HG03175 (cell line): ENCODE measurements around the gene STOML2.

Experiments
- ATAC-seq: cut with Tn5 transposase; IDR thresholded peaks from one replicate; pipeline ENCODE4 v1.9.1; 2021; ENCODE audit warnings: mild to moderate bottlenecking, moderate library complexity; ENCODE audit not compliant: unreplicated experiment

STOML2 gene

GRCh38 chr9:35108461-35108860 lies 5.5 kb upstream of the STOML2 start:
- no peak for ATAC-seq

DNA sequence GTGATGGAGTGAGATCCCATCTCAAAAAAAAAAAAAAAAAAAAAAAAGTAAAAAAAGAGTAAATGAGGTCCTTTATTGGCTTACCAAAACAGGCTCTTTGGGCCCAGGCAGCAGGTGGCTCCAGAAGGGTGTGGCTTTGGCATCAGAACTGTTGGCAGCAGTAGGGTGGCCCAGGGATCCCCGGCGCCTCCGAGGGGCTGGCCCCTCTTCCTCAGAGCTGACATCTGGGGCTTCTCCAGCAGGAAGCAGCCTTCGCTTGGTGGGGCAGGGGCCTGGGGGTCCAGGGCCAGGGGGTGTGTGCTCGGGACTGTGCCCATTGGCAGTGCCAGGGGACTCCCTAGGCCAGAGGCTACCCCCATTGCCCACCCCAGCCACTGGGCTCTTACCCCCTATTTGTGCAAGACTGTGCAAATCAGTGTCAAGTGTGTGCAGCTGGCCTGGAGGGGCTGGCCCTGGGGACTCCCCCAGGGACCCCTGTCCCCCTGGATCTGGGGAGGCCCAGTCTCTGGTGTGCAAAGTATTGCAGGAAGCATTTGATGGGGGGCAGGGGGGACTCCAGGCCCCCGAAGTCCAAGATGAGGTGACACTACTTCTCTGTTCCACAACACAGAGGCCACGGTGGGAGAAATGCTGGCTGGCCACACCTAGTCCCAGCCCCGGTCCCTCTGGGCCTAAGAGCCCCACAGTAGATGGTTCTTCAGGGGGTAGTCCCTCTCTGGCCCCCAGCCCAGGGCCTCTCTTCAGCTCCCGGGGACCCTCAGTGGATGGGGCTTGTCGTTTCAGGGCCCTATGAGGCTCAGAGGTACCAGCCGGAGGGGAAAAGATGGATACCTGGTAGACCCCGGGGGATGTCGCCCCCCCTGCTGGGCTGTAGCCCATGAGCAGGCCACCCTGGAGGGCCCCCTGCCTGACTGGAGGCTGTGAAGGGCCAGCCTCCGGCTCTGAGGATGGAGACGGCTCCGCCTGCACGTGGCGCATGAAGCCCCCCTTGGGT lies 4.7 kb upstream of the STOML2 start:
- no peak for ATAC-seq

- ATAC-seq, result no peak
Measured at GRCh38 chr9:35106343-35106730, 3.4 kb upstream of the STOML2 start.

GRCh38 chr9:35105571-35106342 lies 2.8 kb upstream of the STOML2 start:
- ATAC-seq, result no peak

- no peak for ATAC-seq
Measured at GRCh38 chr9:35105126-35105525, 2.2 kb upstream of the STOML2 start.

DNA sequence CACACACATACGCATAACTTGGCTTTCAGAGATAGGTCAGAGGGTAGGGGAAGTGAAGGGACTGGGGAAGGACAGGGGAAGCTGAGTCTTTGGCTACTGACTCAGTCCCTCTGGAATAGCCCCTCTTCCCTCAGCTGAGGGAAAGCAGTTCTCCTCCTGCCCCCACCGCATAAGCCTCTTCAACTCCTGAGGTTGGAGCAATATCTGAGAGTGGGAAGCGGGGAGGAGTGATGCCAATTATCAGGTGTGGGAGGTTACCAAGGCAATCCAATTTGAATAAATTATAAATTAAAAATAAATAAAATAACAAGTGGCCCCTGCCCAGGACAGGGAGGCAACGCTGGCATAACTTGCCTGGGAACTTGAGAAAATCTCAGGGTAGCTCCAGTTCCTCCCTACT lies 1.7 kb upstream of the STOML2 start:
- no peak for ATAC-seq

DNA sequence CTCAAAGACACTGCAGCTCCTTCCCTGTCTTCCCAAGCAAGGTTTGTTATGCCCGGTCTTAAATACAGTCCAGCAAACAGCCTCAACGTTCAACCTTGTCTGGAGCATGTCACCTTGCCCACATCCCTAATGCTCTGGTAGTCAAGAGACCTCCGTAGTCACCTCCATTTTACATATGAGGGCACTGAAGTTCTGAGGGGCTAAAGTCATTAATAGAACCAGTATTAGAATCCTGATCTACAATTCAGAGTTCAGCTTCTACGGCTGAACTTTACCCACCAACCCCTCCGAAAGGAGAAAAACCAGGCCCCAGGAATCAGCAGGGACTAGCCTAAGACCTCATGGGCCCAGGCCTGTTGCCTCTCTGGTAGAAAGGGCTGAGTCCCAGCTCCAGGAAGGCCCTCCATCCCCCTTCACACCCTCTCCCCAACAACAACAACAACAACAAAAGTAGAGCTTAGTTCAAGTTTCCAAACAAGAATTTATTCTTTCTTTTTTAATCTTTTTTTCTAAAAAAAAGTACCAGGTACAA lies 795 bp upstream of the STOML2 start:
- ATAC-seq, result no peak

GRCh38 chr9:35102465-35102768 lies 514 bp downstream of the STOML2 start:
- ATAC-seq, result no peak

- no peak for ATAC-seq
Measured at GRCh38 chr9:35097573-35097972, 5.4 kb downstream of the STOML2 start.

DNA sequence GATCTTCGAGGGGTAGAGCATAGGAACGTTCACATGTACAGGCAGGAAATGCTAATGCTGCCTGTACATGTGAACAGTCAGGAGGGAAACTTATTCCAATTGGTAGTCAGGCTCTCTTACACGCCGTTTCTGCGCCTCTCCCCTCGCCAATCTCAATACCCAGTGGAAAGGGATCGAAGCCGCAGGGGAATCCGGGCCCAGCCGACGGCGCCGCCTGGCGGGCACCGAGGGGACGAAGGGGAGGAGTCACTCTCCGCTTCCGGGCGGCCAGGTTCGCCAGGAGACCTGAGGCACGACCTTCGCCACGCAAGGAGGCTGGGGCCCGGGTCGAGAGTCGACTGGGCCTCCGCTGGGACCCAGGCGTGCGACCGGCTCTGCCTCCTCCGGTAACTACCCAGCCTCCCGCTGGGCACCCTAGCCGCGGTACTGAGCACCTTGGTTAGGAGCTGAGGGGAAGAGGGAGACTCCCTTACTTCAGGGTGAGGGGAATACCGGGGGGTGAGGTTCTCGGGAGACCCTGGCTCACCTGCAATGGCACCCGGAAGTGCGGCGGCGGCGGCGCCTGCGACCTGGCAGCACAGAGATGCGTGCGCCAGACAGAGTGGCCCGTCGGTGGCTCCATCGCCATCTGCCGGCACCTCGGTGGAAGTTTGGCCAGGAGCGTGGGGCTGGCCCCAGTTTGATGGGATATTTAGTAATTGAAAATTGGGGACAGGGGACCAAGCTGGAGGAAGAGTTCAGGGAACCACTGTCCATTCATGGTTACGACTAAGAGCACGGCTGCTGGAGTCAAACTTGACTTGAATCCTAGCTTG lies 6.7 kb downstream of the STOML2 start, which contains the start of gene PIGO:
TSS of gene PIGO (minus strand) at position 557 of the 815 bp plus-strand sequence. CDS start 1,026 bp downstream, outside the sequence.
- peak; percentile 92 for ATAC-seq

DNA sequence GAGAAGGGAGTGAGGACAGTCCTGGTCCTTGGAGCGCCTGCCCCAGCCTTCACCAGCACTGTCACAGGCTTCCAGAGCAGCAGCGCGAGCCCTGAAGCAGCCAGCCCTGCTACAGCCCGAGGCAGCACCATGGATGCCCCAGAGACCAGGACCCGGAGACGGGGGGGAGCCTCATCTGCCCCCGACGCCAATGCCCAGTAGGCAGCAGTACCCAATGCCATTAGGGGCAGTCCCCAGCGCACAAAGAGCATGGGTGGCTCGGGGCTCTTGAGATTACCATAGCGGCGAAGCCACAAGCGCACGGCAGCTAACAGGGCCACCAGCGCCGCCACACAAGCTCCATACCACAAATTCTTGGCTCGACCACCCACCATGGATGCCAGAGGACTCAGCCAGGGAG lies 11.4 kb downstream of the STOML2 start:
- ATAC-seq, result no peak

- no peak for ATAC-seq
Measured at GRCh38 chr9:35089434-35089833, 13.5 kb downstream of the STOML2 start.

DNA sequence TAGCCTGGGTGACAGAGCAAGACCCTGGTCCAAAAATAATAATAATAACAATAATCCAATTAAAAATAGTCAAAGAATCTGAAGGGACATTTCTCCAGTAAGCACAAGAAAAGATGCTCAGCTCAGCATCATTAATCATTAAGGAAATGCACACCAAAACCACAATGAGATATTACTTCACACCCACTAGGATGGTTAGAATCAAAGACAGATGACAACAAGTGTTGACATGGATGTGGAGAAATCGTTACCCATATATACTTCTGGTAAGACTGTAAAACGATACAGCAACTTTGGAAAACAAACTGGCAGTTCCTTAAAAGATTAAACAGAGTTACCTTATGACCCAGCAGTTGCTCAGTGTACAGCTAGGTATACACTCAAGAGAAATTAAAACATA lies 17.9 kb downstream of the STOML2 start:
- ATAC-seq, result no peak

DNA sequence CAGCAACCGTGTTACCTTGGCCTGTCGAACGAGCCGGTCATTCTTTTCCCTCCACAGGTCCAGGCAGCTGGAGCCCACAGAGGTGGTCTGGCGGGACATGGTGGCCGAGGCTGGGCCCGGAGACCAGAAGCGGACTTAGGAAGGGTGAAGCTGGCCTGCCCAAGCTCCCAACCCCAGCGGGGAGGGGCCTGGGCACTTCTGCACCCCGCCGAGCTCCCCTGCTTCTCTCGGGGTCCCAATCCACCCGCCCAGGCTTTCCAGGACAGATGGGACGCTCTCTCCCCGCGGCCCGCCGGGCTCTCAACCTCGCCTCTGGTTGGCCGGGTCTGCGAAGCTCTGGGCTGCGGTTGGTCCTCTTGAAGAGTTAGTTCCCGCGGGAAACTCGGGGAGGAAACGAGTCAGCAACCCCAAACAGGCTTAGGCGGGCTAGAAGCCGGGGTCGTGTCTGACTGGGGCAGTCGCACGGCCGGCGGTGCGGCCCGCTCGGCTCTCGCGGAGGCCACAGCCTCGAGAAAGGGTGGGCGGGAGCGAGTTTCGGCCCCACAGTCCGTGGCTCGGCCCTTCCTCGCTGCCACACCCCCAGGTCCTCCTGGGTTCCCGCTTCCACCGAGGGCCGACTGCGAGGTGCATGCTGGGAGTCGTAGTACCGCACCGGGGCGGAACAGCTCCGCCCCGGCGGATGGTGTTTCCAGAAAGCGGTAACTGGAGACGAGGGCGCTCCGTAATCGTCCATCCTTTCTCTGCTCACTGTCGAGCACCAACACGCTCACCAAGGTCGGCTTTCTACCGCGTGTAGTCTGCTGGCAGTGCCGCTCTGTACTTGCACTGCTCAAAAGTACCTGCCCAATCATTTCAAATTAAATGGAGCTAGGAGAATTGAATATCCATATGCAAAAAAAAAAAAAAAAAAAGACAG lies 23.2 kb downstream of the STOML2 start, which contains the start of gene FANCG:
TSS of gene FANCG (minus strand) at position 517 of the 916 bp plus-strand sequence. CDS start at position 99, 418 bp downstream.
- ATAC-seq, result peak; percentile 87

DNA sequence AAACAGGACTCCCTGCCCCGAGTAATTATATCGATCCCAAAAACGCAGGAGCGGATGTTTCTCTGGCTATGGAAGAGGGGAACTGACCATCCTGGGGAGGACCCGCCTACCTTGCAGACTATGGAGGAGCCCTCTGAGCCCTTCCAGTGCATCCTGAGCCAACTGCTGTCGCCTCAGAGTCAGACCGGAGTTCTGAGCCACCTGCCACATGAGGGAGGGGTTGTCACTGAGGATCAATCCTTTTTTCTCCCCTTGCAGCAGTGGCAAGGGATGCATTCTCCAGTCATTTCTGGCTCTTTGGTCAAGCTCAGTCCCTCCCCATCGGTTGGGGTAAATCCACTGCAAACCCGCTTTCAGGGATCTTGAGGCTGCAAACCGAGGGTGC lies 23.9 kb downstream of the STOML2 start:
- no peak for ATAC-seq

DNA sequence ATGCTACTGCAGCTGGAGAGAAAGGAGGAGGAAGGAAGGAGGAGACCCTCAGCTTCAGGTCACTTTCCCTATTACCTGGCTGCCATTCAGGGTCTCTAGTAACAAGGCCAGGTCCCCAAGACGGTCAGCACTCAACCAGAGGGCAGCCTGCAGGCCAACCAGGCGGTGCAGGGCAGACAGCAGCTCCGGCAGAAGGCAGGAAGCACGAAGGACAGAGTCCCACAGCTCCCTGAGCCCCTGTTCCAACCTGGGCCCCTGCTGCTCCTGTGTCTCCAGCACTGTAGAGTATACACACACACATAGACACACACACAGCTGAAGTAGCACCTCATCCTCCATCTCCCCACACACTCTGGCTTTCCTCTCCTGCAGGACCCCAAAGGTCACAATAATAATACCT lies 24.9 kb downstream of the STOML2 start:
- no peak for ATAC-seq

DNA sequence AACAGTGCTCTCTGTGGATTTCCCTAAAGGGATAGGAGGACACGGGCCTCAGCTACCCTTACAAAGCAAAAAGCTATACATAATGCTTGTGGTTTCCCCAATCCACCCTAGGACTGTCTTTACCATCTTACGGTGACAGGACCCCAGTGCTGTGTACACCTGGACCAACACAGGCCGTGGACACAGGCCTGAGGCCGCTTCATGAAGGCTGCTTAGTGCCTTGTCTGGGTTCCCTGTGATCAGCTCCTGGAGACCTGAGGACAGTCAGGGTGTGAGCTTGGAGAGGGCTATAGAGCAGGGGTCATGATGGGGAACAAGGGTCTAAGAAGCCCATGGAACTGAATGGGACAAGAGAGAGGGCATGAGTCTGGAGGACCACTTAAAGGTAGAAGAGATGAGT lies 26.1 kb downstream of the STOML2 start:
- no peak for ATAC-seq

GRCh38 chr9:35075358-35075757 lies 27.6 kb downstream of the STOML2 start:
- ATAC-seq, result no peak

GRCh38 chr9:35074791-35075190 lies 28.1 kb downstream of the STOML2 start:
- no peak for ATAC-seq

DNA sequence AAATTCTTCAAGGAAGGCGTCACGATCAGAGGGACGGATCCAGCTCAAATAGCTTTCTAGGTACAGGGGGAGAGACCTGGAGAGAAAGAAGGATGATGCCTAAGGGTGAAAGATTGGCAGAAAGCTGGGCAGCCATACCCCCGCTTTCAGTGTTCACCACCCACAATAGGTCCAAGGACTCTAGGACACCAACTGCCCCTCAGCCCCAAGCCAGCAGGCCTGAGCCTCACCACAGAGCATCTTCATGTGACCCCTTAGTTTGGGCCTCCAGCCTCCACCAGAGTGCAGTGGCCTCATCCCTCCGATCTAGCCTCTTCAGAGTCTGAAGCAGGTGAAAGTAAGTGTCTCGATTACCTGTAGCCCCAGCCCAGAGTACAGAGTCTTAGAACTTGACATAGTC lies 28.8 kb downstream of the STOML2 start:
- ATAC-seq, result no peak
